Fibroblast of the conjunctiva (primary cell): ENCODE data around the gene STK32C.
"Not testable (repeated sequence)": the region's sequence is repeated elsewhere in the genome, so short reads cannot be mapped to it uniquely, and the experiment has no call there.

ENCODE experiments used
- DNase-seq: peaks from one replicate; pipeline ENCODE4 v3.0.0-alpha.2; 2010; ENCODE audit warnings: low read depth

Gene STK32C

GRCh38 chr10:132317477-132317876, 9.7 kb upstream of the STK32C start:
- not testable (repeated sequence) for DNase-seq

GRCh38 chr10:132316133-132316532, 8.4 kb upstream of the STK32C start:
- DNase-seq, result no peak

GRCh38 chr10:132314881-132315280, 7.1 kb upstream of the STK32C start:
- not testable (repeated sequence) for DNase-seq

- no peak for DNase-seq
These were observed 6.6 kb upstream of the STK32C start for GRCh38 chr10:132314336-132314735.

GRCh38 chr10:132313865-132314264, 6.1 kb upstream of the STK32C start:
- no peak for DNase-seq

GRCh38 chr10:132313305-132313704, 5.6 kb upstream of the STK32C start:
- DNase-seq, result no peak

- no peak for DNase-seq
These were observed 3.7 kb upstream of the STK32C start for GRCh38 chr10:132311338-132311939.

GRCh38 chr10:132310701-132311337, 3.1 kb upstream of the STK32C start:
- no peak for DNase-seq

- DNase-seq, result no peak
These were observed 2.3 kb upstream of the STK32C start for GRCh38 chr10:132309879-132310591.

GRCh38 chr10:132309471-132309865, 1.7 kb upstream of the STK32C start:
- DNase-seq, result no peak

GRCh38 chr10:132308587-132309470, 1.1 kb upstream of the STK32C start:
- DNase-seq, result no peak

GRCh38 chr10:132306864-132307751, 642 bp downstream of the STK32C start:
- no peak for DNase-seq

GRCh38 chr10:132306343-132306685, 1.4 kb downstream of the STK32C start:
- no peak for DNase-seq

- no peak for DNase-seq
These were observed 2.0 kb downstream of the STK32C start for GRCh38 chr10:132305654-132306342.

- no peak for DNase-seq
These were observed 2.8 kb downstream of the STK32C start for GRCh38 chr10:132304756-132305509.

- DNase-seq, result no peak
These were observed 4.2 kb downstream of the STK32C start for GRCh38 chr10:132303361-132304115.

GRCh38 chr10:132302421-132303310, 5.1 kb downstream of the STK32C start:
- DNase-seq, result no peak
